DMS 273 (cell line): Measurements from ENCODE around the gene CCDC32.
"Not testable (repeated sequence)": the region's sequence is repeated elsewhere in the genome, so short reads cannot be mapped to it uniquely, and the experiment has no call there.

Experiments
- DNase-seq: peaks from one replicate; lab custom pipeline; 2025; ENCODE audit not compliant: unreplicated experiment; lab: John Stamatoyannopoulos, UW

CCDC32 gene, protein sequence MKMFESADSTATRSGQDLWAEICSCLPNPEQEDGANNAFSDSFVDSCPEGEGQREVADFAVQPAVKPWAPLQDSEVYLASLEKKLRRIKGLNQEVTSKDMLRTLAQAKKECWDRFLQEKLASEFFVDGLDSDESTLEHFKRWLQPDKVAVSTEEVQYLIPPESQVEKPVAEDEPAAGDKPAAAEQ

DNA sequence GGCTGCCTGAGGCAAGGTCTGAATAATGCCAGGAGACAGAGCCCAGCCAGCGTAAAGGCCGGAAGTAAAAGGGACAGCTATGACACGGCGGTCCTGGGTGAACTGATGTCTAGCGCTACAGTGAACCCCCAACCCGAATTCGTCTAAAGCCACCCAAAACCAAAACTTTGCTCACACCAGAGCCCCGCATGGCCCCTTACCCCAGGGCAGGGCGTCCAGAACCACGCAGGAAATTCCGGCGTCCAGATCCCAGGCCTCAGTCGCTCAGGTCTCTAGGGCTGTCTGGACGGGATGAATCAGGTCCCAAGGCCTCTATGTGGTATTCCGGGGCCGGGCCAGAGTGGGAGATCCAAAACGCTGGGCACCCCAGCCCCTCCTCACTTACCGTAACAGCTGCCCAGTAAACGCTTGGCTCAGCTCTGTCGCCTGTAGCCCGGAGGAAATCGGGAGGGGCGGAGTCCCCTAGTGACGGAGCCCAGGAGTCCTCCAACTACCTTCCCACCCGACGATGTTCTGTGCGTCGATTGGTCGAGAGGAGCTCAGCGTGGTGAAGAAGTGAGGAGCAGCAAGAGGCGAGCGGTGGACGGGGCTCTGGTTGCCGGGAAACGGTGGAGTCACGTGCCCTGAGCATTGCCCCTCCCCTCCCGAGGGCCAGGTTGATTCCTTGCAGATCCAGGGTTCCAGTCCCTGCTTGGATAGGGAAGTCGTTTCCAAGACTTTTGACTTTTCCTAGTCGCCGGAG is at the start of gene CCDC32:
CCDC32 (minus strand) TSS at position 452 of the 742 bp plus-strand sequence. CDS start 2,027 bp downstream, outside the sequence.
- peak; percentile 99 for DNase-seq

DNA sequence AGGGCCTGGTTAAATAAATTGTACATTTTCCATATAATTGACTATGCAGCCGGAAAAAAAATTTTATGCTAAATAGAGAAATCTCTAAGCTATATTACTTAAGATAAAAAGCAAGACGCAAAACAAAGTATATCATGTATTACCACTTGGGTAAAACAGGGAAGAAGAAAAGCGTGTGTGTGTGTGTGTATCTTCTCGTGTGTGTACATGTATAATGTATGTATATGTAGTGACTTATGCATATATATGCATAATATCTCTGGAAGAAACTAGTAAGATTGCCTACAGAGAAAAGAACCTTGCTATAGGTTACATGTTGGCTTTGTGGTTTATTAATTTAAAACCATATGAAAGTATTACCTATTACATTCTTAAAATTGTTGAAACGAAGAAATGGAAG is 48.2 kb upstream of the CCDC32 start:
- DNase-seq = no peak

DNA sequence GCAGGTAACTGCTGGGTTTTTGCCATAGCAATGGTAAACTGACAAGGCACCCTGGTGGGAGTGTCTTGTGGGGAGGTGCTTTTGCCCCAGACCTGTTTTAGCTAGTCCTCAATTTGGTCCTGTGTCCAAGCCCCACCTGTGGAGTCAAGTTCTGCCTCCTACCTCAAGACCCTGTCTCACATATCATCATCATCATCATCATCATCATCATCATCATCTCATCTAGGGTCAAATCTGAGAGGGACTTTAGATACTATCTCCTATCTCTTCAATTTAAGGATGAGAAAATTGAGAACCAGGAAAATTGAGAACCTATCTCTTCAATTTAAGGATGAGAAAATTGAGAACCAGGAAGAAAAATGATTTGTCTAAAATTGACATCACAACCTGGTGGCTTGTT is 39.1 kb upstream of the CCDC32 start:
- DNase-seq = no peak

DNA sequence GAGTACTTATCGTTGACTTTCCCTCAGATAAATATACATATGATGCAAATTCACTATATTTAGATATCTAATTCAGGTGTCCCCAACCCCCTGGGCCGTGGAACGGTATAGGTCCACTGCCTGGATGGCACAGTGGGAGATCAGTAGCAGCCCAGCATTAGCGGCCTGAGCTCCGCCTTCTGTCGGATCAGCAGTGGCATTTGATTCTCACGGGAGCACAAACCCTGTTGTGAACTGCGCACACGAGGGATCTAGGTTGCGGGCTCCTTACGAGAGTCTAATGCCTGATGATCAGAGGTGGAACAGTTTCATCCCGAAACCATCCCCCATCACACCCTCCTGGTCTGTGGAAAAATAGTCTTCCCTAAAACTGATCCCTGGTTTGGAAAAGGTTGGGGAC is 36.1 kb upstream of the CCDC32 start:
- DNase-seq = no peak

DNA sequence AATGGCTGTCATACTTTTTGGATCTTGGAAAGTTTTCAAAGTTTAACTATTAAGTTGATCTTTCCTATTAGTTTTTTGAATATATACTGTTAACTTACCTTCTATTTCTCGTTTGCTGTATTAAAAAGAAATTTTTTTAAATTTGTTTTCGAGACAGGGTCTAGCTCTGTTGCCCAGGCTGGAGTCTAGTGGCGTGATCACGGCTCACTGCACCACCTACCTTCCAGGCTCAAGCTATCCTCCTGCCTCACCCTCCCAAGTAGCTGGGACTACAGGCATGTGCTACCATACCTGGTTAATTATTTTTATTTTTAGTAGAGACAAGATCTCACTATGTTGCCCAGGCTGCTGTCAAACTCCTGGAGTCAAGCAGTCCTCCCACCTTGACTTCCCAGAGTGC is 33.8 kb upstream of the CCDC32 start:
- no peak for DNase-seq

DNA sequence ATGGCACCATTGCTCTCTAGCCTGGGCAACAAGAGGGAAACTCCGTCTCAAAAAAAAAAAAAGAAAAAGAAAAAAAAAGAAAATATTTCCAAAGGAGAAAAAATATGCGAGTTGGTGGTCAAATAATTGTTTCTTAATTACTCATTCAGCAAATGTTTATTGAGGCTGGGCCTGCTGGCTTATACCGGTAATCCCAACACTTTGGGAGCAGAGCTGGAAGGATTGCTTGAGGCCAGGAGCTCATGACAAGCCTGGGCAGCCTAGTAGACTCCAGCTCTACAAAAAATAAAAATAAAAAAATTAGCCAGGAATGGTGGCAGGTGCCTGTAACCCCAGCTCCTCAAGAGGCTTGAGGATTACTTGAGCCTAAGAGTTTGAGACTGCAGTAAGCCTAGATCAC is 33.3 kb upstream of the CCDC32 start:
- no peak for DNase-seq

DNA sequence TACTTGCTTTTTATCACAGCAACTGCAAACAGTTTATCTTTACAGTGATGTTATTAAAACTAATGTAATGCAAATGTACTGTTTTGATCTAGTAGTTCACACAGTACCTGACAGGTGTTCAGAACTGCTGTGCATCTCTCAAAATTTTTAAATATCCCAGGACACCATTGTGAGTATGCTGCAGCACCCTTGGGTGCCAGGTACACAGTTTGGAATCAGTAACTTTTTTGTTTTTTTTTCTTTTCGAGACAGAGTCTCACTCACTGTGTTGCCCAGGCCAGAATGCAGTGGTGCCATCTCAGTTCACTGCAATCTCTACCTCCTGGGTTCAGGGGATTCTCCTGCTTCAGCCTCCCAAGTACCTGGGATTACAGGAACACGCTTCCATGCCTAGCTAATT is 32.2 kb upstream of the CCDC32 start:
- DNase-seq = no peak

DNA sequence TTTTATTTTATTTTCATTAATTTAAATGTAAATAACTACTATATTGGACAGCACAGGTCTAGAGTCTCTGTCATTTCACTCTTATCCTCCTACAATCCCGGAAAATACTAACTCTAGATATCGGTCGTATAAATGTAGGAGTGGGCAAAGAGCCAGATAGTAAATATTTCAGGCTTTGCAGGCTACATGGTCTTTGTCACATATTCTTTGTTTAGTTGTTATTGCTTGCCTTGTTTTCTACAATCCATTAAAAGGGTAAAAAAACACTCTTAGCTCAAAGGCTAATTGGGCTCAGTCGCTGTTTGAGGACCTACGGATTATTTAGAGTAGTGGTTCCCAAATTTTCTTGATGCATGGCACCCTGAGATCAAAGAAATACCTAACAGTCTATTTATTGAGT is 30.9 kb upstream of the CCDC32 start:
- DNase-seq = no peak

DNA sequence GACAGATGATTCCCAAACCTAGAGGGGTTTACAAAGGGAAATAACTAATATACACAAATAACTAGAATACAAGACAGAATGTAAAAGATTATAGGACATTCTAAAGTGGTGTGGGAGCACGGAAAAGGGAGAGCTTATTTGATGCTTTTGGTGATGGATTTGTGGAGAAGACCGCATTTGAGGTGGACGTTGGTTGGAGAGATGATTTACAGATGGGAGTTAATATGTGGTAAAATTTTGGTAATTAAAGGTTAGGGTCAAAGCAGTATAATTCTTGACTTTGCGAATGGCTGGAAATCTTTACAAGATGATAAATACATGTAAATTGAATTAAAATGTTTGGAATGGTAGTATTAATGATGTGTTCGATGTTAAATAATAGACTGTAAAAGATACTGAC is 30.4 kb upstream of the CCDC32 start:
- no peak for DNase-seq

DNA sequence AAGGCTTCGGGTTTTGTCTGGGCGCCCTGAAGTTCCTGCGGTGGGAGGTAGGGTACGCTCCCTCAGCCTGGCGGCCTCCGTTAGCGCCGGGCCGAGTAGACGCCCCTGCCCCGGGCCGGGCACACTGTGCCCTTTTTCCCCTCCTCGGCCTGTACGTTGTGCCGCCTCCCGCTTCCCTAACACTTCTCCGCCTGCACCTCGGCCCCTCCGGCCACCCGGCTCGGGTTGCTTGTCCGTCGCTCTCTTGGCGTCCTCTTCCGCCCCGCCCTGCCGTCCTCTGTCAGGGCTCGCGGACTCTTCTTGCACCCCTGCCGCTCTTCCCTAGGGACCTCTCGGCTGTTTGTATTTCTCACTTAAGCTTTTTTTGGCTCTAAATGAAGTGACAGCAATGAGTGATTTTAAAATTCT is 29.6 kb upstream of the CCDC32 start:
- peak; percentile 82 for DNase-seq

DNA sequence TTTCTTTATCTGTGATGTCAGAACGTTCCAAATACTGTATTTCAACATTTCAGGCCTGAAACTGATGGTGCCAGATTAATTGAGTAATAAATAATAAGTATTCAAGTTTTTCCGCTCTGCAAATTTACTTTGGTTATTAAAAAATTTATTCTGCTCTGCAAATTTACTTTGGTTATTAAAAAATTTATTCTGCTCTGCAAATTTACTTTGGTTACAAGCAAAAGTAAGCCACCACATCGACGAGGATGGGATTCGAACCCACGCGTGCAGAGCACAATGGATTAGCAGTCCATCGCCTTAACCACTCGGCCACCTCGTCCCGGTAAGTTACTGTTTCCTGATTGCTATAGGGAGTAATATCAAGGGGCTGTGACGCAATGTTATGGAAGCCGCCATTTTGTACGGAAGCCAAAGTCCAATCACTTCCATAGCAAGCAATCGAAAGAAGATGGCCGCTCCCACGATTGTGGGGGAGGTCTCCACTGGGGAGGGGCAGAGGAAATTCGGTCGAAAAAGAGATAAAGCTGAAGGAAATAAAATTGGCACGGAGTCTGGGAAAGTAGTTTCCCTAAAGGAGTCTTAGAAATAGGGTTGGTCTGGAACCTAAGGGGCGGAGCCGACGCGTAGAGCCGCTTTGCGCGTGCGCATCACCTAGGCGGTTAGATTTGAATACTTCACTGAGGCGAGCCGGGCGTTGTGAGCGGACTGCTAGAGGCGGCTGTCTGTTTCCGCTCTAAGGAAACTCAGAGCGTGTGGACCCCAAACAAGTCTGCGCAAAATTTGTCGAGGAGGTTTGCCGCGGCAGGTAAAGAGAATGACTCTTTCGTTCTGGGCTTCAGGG is 29.0 kb upstream of the CCDC32 start, which contains the start of gene KNL1:
KNL1 (plus strand) TSS at position 662 of the 841 bp plus-strand sequence. CDS start 8,683 bp downstream, outside the sequence.
- peak; percentile 94 for DNase-seq

DNA sequence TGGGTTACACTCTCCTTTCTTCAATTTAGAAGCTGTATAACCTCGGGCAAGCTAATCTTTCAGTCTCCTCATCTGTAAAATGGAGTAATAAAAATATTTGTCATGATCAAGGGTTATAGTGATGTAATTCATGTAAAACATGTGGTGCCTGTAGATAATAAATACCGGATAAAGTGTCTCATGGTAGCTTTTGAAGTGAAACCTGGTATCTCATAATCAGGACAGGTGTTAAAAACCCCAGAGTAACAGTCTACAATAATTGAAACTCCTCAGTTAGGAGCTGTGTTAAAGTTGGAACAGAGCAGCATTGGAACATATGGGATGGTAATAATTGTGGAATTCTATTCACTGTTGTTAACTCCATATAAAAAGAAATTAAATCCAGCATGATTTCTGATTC is 28.3 kb upstream of the CCDC32 start:
- DNase-seq = no peak

DNA sequence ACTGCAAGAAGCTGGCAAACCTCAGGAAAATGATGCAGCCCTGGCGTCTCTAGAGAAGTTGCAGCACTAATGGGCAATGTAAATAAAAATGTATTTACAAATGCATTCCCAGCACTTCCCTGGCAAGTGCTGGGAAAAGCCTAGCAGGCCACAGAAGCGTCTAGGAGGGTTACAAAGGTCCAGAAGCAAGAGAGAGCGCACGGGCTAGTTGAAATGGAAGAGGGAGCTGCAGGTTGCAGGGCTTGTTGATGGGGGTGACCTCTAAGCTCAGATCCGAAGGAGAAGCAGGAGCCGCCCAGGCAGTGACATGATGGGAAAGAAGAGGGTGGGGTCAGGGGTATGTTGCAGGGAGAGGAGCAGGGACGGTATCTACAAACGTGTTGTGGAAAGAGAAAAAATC is 26.5 kb upstream of the CCDC32 start:
- DNase-seq = no peak

DNA sequence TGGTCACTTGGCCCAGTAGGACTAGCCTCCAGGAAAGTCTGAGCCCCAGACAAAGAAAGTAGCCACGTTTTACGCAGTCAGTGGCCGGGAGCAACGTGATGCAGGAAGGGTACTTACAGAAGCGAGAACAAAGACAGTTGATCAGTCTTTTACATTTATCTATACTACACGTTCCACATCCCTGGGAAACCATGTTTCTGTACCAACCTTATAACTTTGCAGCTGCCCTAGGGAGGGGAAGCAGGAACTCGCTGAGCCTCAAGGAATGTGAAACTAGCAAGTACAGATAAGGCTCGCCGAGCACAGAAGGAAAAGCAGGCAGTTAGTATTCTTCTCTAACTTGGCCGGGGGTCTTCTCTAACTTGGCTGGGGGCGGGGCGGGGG is 25.8 kb upstream of the CCDC32 start:
- no peak for DNase-seq

DNA sequence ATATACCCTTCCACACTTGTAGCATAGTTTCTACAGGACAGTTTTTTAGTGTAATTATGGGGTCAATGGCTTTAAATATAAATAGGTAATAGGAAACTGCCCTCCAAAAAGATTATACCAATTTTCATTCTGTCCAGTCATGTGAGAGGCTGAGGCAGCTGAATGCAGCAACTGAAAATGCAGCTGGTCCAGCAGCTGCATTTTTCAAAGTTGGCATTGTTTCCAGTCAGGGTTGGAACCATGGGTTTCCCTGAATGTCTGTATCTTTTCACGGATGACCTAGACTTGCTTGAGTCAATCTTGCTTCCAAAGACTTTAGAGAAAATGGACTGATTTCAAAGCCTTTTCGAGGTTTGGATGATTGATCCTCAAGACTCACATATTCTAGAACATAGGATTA is 19.3 kb upstream of the CCDC32 start:
- DNase-seq = no peak

DNA sequence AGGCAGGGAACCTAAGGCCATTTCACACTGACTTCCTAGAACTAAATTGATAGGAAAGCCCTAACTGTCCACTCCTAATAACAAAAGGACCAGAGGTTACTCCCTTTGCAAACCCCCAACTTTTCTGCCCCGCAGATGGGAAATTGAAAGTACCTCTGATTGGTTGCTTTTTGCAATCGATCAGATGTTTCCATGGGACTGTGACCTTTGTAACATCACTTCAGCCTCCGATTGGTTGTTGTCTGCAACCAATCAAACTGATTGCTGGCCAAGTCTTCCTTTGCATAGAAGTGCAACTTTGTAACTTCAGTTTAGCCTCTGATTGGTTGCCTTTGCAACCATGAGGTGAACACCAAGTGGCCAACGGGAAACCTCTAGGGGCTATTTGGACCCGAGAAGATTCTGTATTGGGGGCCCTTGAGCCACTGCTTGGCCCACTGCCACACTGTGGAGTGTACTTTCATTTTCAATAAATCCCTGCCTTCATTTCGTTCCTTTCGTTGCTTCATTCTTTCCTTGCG is 17.9 kb upstream of the CCDC32 start:
- DNase-seq = peak; percentile 12

DNA sequence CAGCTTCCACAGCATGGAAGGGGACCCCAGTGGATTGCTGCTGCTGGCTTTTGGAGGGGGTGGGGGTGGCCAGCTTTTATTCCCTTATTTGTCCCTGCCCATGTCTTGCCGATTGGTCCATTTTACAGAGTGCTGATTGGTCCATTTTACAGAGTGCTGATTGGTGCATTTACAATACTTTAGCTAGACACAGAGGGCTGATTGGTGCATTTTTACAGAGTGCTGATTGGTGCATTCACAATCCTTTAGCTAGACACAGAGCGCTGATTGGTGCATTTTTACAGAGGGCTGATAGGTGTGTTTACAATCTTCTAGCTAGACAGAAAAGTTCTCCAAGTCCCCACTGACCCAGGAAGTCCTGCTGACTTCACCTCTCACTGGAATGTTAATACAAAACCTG is 17.0 kb upstream of the CCDC32 start:
- not testable (repeated sequence) for DNase-seq

DNA sequence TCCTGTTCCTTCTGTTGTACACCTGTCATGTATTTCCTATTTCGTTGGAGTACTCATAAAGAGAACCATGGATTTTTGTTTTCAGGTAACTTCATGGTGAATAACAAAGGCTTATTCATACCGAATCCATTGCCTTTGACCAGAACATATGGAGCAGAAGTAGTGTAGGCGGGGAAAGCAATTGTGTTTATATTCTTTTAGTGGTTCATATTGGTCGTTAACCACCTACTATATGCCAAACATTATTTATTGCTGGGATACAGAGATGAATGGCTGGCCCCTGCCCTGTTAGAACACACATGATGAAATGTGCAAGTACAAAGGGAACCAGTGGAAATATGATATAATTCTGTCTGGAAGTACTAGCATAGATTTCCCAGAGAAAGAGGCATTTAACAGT is 14.1 kb upstream of the CCDC32 start:
- no peak for DNase-seq

DNA sequence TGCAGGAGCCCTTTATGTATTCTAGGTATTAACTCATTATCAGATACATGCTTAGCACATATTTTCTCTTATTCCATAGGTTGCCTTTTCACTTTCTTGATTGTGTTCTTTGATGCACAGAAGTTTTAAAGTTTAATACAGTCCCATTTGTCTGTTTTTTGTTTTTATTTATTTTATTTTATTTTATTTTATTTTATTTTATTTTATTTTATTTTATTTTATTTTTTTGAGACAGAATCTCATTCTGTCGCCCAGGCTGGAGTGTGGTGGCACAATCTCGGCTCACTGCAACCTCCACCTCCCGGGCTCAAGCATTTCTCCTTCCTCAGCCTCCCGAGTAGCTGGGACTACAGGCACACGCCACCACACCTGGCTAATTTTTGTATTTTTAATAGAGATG is 12.1 kb upstream of the CCDC32 start:
- not testable (repeated sequence) for DNase-seq

DNA sequence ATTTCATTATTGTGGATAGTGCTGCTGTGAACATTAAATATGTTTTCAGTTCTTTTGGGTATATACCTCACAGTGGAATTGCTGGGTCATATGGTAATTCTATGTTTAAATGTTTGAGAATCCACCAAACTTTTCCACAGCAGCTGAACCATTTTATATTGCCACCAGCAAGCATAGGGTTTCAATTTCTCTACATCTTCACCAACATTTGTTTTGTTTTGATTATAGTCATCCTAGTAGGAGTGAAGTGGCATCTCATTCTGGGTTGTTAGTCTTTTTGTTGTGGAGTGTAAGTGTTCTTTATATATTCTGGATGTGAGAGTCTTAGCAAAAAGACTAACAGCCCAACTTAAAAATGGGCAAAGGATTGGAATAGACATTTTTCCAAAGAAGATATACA is 10.3 kb upstream of the CCDC32 start:
- no peak for DNase-seq

DNA sequence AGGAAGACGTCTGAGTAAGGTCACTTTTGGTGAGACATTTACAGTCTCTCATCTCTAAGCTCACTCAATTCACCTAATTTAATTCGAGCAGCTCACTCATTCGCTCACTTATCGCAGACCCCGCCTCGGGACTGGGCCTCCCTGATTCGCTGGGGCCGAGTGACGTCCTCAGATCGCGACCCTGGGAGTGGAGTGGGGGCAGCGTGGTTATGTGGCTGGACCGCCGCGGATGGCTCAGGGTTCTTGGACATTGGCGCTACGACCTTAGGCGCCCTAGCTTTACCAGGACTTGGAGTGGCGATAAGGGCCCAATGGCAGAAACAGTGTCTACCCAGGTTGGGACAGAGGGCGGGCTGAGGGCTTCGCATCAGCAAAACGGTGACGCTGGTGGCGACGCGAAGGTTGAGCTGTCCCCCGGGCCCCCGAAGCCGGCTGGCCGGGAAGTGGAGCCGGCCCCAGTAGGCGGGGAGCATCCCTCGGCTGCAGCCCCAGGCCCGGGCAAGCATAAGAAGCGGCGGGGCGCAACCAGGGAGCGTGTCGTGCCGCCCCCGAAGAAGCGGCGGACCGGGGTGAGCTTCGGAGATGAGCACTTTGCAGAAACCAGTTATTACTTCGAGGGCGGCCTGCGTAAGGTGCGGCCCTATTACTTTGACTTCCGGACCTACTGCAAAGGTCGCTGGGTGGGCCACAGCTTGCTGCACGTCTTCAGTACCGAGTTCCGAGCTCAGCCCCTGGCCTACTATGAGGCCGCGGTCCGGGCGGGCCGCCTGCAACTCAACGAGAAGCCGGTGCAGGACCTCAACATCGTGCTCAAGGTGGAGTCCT is 4.5 kb upstream of the CCDC32 start, which contains the start of gene RPUSD2:
RPUSD2 (plus strand) TSS at position 171 of the 825 bp plus-strand sequence; CDS start at position 210, 39 bp downstream.
- DNase-seq = peak; percentile 94
